Stomach (tissue), 9 donors: Measurements from ENCODE around the gene CREB3L1. TPM values are rescaled to one million over a fixed set of nuclear protein-coding genes. Genes with fewer than 3 reads are reported as not detected.

Source experiments
- DNase-seq, 2 donors: peaks; one replicate each; pipeline versions ENCODE4 v3.0.0 to v3.0.0-alpha.2; 2013 to 2019
- H3K27ac ChIP-seq, 5 donors: fragments of 200-600 bp in 4 of 5; sonication (generic) in 4 of 5; one replicate each; pipeline ENCODE4 v1.5.1; 2013 to 2019; ENCODE audit warnings: mild to moderate bottlenecking in 1 of 5, moderate library complexity in 1 of 5
- H3K27me3 ChIP-seq, 3 donors: fragments of 200-600 bp; sonication (generic); one replicate each; pipeline ENCODE4 v1.5.1; 2017 to 2019; ENCODE audit warnings: mixed run types in 1 of 3
- H3K36me3 ChIP-seq, 4 donors: fragments of 200-600 bp; sonication (generic); 1 replicate in 3 of 4; 2 replicates in 1 of 4; pipeline ENCODE4 v1.5.1; 2016 to 2019
- H3K4me1 ChIP-seq, 4 donors: fragments of 200-600 bp; sonication (generic); one replicate each; pipeline ENCODE4 v1.5.1; 2016 to 2019
- H3K4me3 ChIP-seq, 4 donors: fragments of 200-600 bp; sonication (generic) in 3 of 4; one replicate each; pipeline ENCODE4 v1.5.1; 2016 to 2019; ENCODE audit warnings: mild to moderate bottlenecking in 1 of 4
- H3K9me3 ChIP-seq, 4 donors: fragments of 200-600 bp; sonication (generic); one replicate each; pipeline ENCODE4 v1.5.1; 2016 to 2019
- CTCF ChIP-seq, 7 experiments: fragments of 450-650 bp in 4 of 7; fragments of 200-600 bp in 3 of 7; sonication (generic) in 3 of 7; IDR thresholded peaks; one replicate each; pipeline ENCODE4 v1.5.1; 2016 to 2019; ENCODE audit warnings: antibody characterized with exemption in 7 of 7, control low read depth in 2 of 7, mild to moderate bottlenecking in 1 of 7
- EP300 ChIP-seq: sonication (generic); formaldehyde crosslinking; IDR thresholded peaks from one replicate; pipeline ENCODE4 v1.6.1; 2017; ENCODE audit warnings: antibody characterized with exemption
- POLR2A ChIP-seq, 4 donors: fragments of 450-650 bp; IDR thresholded peaks; one replicate each; pipeline ENCODE4 v1.6.1; 2016; ENCODE audit warnings: antibody characterized with exemption in 4 of 4, control low read depth in 2 of 4, mild to moderate bottlenecking in 1 of 4, moderate library complexity in 1 of 4
- POLR2AphosphoS5 ChIP-seq, 3 donors: sonication (generic); formaldehyde crosslinking; IDR thresholded peaks; one replicate each; pipeline ENCODE4 v1.6.1; 2016; ENCODE audit warnings: antibody characterized with exemption in 3 of 3
- WGBS, 5 donors: extraction: QIAGEN DNeasy Blood & Tissue Kit in 3 of 5; methylation state at CpG; one replicate each; pipeline versions ENCODE4 v1.1.5 to v1.1.7; 2013 to 2018; 5-methylcytosine and 5-hydroxymethylcytosine counted together
- intact Hi-C: fragments of 100-400 bp; cut with DNase I; formaldehyde crosslinking; loops from one replicate; pipeline ENCODE4 v1.15.1; 2023; ENCODE audit warnings: low total_unique reads
- polyA plus RNA-seq, 3 donors: library from polyadenylated mRNA; stranded (reverse); fragments of 200-250 nt; gene quantifications; one replicate each; pipeline ENCODE4 v1.2.3, GENCODE V29; 2013
- total RNA-seq, 5 donors: library from RNA; depleted of rRNA; stranded (reverse); fragments of >200 nt; gene quantifications; one replicate each; pipeline versions ENCODE4 v1.1.0 to v1.2.3, GENCODE V29; 2014 to 2016
- donor health status: healthy with polysubstance abuse.
- donor health status: Bipolar disorder and iron deficiency.
- donor health status: healthy.

The CREB3L1 gene
- total and polyA plus RNA-seq, 8 donors: 21.0 to 125 (median 48.4) TPM

- Histone ChIP-seq H3K4me1 (peaks cover 60 to 96% (median 87%) of the 10 kb centered on the region in 4 donors), H3K4me3 (peak overlapping the region; percentile 60 to 75 (median 68)), H3K27ac (peak overlapping the region; percentile 87 to 93 (median 90)), H3K36me3 (no peaks in the 10 kb centered on the region), H3K27me3 (peaks cover 0 to 52% (median 13%) of the 10 kb centered on the region in 3 donors), H3K9me3 (no peaks in the 10 kb centered on the region)
- TF ChIP-seq CTCF (IDR thresholded peaks at IDR 0.05) (no peak), POLR2AphosphoS5 (IDR thresholded peaks at IDR 0.05) (no peak), EP300 (no peak), POLR2A (IDR thresholded peaks at IDR 0.05) (no peak)
- WGBS, 5 donors: 5 to 10% (median 5%) methylated on average over 8 of the region's 8 CpGs
- peak in 1 of 2 donors; percentile 91 for DNase-seq
- intact Hi-C loops: no loop called here
Measured at GRCh38 chr11:46277313-46277621, 195 bp upstream of the CREB3L1 start.

GRCh38 chr11:46278387-46279125 lies 1.1 kb downstream of the CREB3L1 start:
- Histone ChIP-seq H3K36me3 (no peaks in the 10 kb centered on the region), H3K4me1 (peaks cover 49 to 90% (median 77%) of the 10 kb centered on the region in 4 donors), H3K27me3 (peaks cover 0 to 52% (median 13%) of the 10 kb centered on the region in 3 donors), H3K4me3 (peak overlapping the region; percentile 60 to 75 (median 68)), H3K27ac (peak overlapping the region; percentile 88 to 93 (median 91)), H3K9me3 (no peaks in the 10 kb centered on the region)
- WGBS, 5 donors: 9 to 23% (median 13%) methylated on average over 7 to 22 of the region's 22 CpGs
- DNase-seq: peak; percentile 80 to 87
- TF ChIP-seq EP300 (no peak), CTCF (IDR thresholded peaks at IDR 0.05) (peak in 5 of 7 experiments; percentile 33 to 65 (median 40)), POLR2A (IDR thresholded peaks at IDR 0.05) (no peak), POLR2AphosphoS5 (IDR thresholded peaks at IDR 0.05) (peak in 2 of 3 donors; percentile 12 to 20)
- intact Hi-C loops: no loop called here

GRCh38 chr11:46279126-46280099 lies 2.0 kb downstream of the CREB3L1 start:
- Histone ChIP-seq H3K36me3 (peaks cover 0 to 6% (median 0%) of the 10 kb centered on the region in 4 donors), H3K27ac (peak overlapping the region; percentile 88 to 93 (median 91)), H3K9me3 (no peaks in the 10 kb centered on the region), H3K27me3 (peaks cover 0 to 52% (median 13%) of the 10 kb centered on the region in 3 donors), H3K4me3 (peak overlapping the region; percentile 60 to 75 (median 68)), H3K4me1 (peaks cover 40 to 87% (median 71%) of the 10 kb centered on the region in 4 donors)
- intact Hi-C loops: no loop called here
- peak; percentile 58 to 87 for DNase-seq
- WGBS, 5 donors: 21 to 36% (median 27%) methylated on average over 12 to 15 of the region's 15 CpGs
- TF ChIP-seq POLR2A (IDR thresholded peaks at IDR 0.05): no peak
- no peak for TF ChIP-seq CTCF (IDR thresholded peaks at IDR 0.05)
- TF ChIP-seq POLR2AphosphoS5 (IDR thresholded peaks at IDR 0.05): no peak
- no peak for TF ChIP-seq EP300

GRCh38 chr11:46280706-46281105 lies 3.2 kb downstream of the CREB3L1 start:
- Histone ChIP-seq H3K9me3 (no peaks in the 10 kb centered on the region), H3K27ac (peak overlapping the region; percentile 52 to 93 (median 88)), H3K27me3 (peaks cover 0 to 52% (median 13%) of the 10 kb centered on the region in 3 donors), H3K4me1 (peaks cover 27 to 87% (median 68%) of the 10 kb centered on the region in 4 donors), H3K4me3 (peak overlapping the region; percentile 15 to 75 (median 66)), H3K36me3 (peaks cover 0 to 6% (median 0%) of the 10 kb centered on the region in 4 donors)
- 24 to 55% (median 29%) methylated on average over 5 of the region's 5 CpGs for WGBS, 5 donors
- intact Hi-C loops: no loop called here
- no peak for DNase-seq
- TF ChIP-seq CTCF (IDR thresholded peaks at IDR 0.05) (no peak), POLR2A (IDR thresholded peaks at IDR 0.05) (no peak), EP300 (no peak), POLR2AphosphoS5 (IDR thresholded peaks at IDR 0.05) (no peak)
